Chondrocyte (in vitro differentiated cells): ENCODE results near the gene MTG2. TPM values are rescaled to one million over a fixed set of nuclear protein-coding genes. Genes with fewer than 3 reads are reported as not detected.
A peak's percentile ranks its signal among the peaks of the same experiment; 100 is the strongest.

ENCODE experiments used
- DNase-seq: peaks from one replicate; pipeline ENCODE4 v3.0.0; 2021; ENCODE audit warnings: mixed read lengths, low spot score
- H3K27ac Mint-ChIP-seq: one replicate; pipeline ENCODE4 v1.8.0; 2021; ENCODE audit warnings: mild to moderate bottlenecking, moderate library complexity, mixed read lengths; ENCODE audit not compliant: unreplicated experiment
- H3K27me3 Mint-ChIP-seq: 2 replicates; pipeline ENCODE4 v1.8.0; 2021; ENCODE audit warnings: low read depth, mixed read lengths
- H3K36me3 Mint-ChIP-seq: 2 replicates; pipeline ENCODE4 v1.8.0; 2021; ENCODE audit warnings: low read depth, mixed read lengths
- H3K4me1 Mint-ChIP-seq: 2 replicates; pipeline ENCODE4 v1.8.0; 2021; ENCODE audit warnings: low read depth, mild to moderate bottlenecking, mixed read lengths
- H3K4me3 Mint-ChIP-seq: one replicate; pipeline ENCODE4 v1.8.0; 2021; ENCODE audit warnings: mild to moderate bottlenecking, moderate library complexity, mixed read lengths; ENCODE audit not compliant: unreplicated experiment
- H3K9me3 Mint-ChIP-seq: 2 replicates; pipeline ENCODE4 v1.8.0; 2021; ENCODE audit warnings: low read depth, mixed read lengths
- CTCF ChIP-seq: fragments of 200-600 bp; sonication (generic); IDR thresholded peaks from 2 replicates; pipeline ENCODE4 v1.5.0; 2021; ENCODE audit warnings: antibody characterized with exemption, mild to moderate bottlenecking, moderate library complexity
- total RNA-seq: library from RNA; stranded (reverse); gene quantifications from 3 replicates; pipeline ENCODE4 v1.2.1, GENCODE V29; 2021

Gene MTG2
- total RNA-seq, 1 donor from 2014 or later, result 22.3 TPM

- H3K4me1 Mint-ChIP-seq, result no peaks in the 10 kb centered on the region
- H3K4me3 Mint-ChIP-seq, result no peak overlapping the region
- DNase-seq, result peak; percentile 89
- H3K36me3 Mint-ChIP-seq, result peaks cover 13% of the 10 kb centered on the region
- no peak for TF ChIP-seq CTCF
- H3K27me3 Mint-ChIP-seq, result no peaks in the 10 kb centered on the region
- no peaks in the 10 kb centered on the region for H3K9me3 Mint-ChIP-seq
- H3K27ac Mint-ChIP-seq, result no peak overlapping the region
Observed at GRCh38 chr20:62168890-62169435, 13.9 kb upstream of the MTG2 start.

DNA sequence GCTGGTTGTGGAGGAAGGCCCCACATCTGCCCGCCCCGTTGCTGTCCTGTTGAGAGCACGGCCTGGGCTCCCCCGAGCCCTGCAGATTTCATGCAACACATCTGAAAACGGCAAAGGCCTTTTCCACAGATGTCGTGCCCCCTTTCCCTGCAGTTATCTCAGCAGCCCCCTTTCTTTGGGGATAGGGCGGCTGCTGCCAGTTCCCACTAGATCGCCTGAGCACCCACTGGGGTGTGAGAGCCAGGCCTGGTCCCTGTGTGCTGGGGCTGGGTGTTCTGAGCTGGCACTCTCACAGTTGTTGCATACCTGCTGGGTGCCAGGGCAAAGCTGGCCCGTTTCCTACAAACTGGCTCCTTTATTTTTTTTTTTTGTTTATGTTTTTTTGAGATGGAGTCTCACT lies 12.3 kb upstream of the MTG2 start:
- no peak overlapping the region for H3K4me3 Mint-ChIP-seq
- no peaks in the 10 kb centered on the region for H3K4me1 Mint-ChIP-seq
- H3K9me3 Mint-ChIP-seq, result no peaks in the 10 kb centered on the region
- no peak for TF ChIP-seq CTCF
- H3K36me3 Mint-ChIP-seq, result peaks cover 18% of the 10 kb centered on the region
- DNase-seq, result peak; percentile 62
- H3K27ac Mint-ChIP-seq, result no peak overlapping the region
- H3K27me3 Mint-ChIP-seq, result no peaks in the 10 kb centered on the region

GRCh38 chr20:62171245-62171644 lies 11.6 kb upstream of the MTG2 start:
- peaks cover 16% of the 10 kb centered on the region for H3K36me3 Mint-ChIP-seq
- H3K4me1 Mint-ChIP-seq, result no peaks in the 10 kb centered on the region
- no peak for TF ChIP-seq CTCF
- no peaks in the 10 kb centered on the region for H3K27me3 Mint-ChIP-seq
- peak; percentile 39 for DNase-seq
- H3K4me3 Mint-ChIP-seq, result no peak overlapping the region
- no peaks in the 10 kb centered on the region for H3K9me3 Mint-ChIP-seq
- H3K27ac Mint-ChIP-seq, result no peak overlapping the region

DNA sequence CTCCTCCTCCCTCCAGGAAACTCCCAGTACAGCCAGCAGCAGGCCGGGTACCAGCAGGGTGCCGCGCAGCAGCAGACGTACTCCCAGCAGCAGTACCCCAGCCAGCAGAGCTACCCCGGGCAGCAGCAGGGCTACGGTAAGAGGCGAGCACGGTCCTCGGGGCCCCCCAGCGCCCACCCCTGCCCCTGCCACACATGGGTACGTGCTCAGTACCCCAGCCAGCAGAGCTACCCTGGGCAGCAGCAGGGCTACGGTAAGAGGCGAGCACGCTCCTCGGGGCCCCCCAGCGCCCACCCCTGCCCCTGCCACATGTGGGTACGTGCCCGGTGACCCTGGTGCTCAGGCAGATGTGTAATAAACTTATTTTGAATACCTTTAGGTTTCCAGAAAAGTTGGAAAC lies 10.2 kb upstream of the MTG2 start:
- TF ChIP-seq CTCF, result no peak
- no peaks in the 10 kb centered on the region for H3K4me1 Mint-ChIP-seq
- no peak overlapping the region for H3K4me3 Mint-ChIP-seq
- no peak overlapping the region for H3K27ac Mint-ChIP-seq
- peak; percentile 59 for DNase-seq
- no peaks in the 10 kb centered on the region for H3K27me3 Mint-ChIP-seq
- no peaks in the 10 kb centered on the region for H3K9me3 Mint-ChIP-seq
- peaks cover 14% of the 10 kb centered on the region for H3K36me3 Mint-ChIP-seq

- no peaks in the 10 kb centered on the region for H3K9me3 Mint-ChIP-seq
Observed at GRCh38 chr20:62174021-62174804, 8.6 kb upstream of the MTG2 start.

More at GRCh38 chr20:62174021-62174804, 8.6 kb upstream of the MTG2 start:
- Mint-ChIP-seq H3K36me3 (peaks cover 11% of the 10 kb centered on the region), H3K27me3 (no peaks in the 10 kb centered on the region), H3K4me3 (no peak overlapping the region), H3K27ac (no peak overlapping the region), H3K4me1 (no peaks in the 10 kb centered on the region)
- no peak for TF ChIP-seq CTCF
- DNase-seq, result peak; percentile 84
